ENCODE results near the gene BRSK2.
A peak's percentile ranks its signal among the peaks of the same experiment; 100 is the strongest.
"Not testable (repeated sequence)": the region's sequence is repeated elsewhere in the genome, so short reads cannot be mapped to it uniquely, and the experiment has no call there.

BRSK2 gene

GRCh38 chr11:1433977-1434640 lies 44.4 kb downstream of the BRSK2 start:
- no peak for TF ChIP-seq CSRNP3 (CRISPR knock-in tag; IDR thresholded peaks at IDR 0.05)
- no peak for TF ChIP-seq ESRRG (CRISPR knock-in tag; IDR thresholded peaks at IDR 0.05)
- no peak for TF ChIP-seq TCF4 (CRISPR knock-in tag; IDR thresholded peaks at IDR 0.05; ENCODE audit: borderline replicate concordance)
- TF ChIP-seq ZFP30 (CRISPR knock-in tag; IDR thresholded peaks at IDR 0.05), result no peak
- TF ChIP-seq SNAI2 (CRISPR knock-in tag; IDR thresholded peaks at IDR 0.05), result no peak
- TF ChIP-seq ZNF565 (CRISPR knock-in tag; conservative IDR thresholded peaks at IDR 0.05; ENCODE audit: low read depth), result no peak
- TF ChIP-seq ZNF8 (CRISPR knock-in tag; IDR thresholded peaks at IDR 0.05), result no peak
- no peak for TF ChIP-seq RARB (CRISPR knock-in tag; IDR thresholded peaks at IDR 0.05)
- no peak for TF ChIP-seq PPARA (CRISPR knock-in tag; IDR thresholded peaks at IDR 0.05; ENCODE audit: borderline replicate concordance)
- no peak for TF ChIP-seq POU6F1 (CRISPR knock-in tag; IDR thresholded peaks at IDR 0.05; ENCODE audit: borderline replicate concordance, low read depth)
- no peak for ATAC-seq

- ATAC-seq, result not testable (repeated sequence)
These were observed 45.7 kb downstream of the BRSK2 start for GRCh38 chr11:1435479-1435819.

- TF ChIP-seq TCF4 (CRISPR knock-in tag; IDR thresholded peaks at IDR 0.05; ENCODE audit: borderline replicate concordance) (no peak), ARNTL (CRISPR knock-in tag; IDR thresholded peaks at IDR 0.05; ENCODE audit: borderline replicate concordance, low read depth) (no peak)
- ATAC-seq, result peak; percentile 33
These were observed 46.2 kb downstream of the BRSK2 start for GRCh38 chr11:1435820-1436467.

GRCh38 chr11:1436468-1437039 lies 46.8 kb downstream of the BRSK2 start:
- no peak for TF ChIP-seq GLIS3 (CRISPR knock-in tag; IDR thresholded peaks at IDR 0.05)
- no peak for TF ChIP-seq CREB5 (CRISPR knock-in tag; IDR thresholded peaks at IDR 0.05; ENCODE audit: low read depth)
- no peak for TF ChIP-seq ESRRG (CRISPR knock-in tag; IDR thresholded peaks at IDR 0.05)
- no peak for TF ChIP-seq TOX (CRISPR knock-in tag; IDR thresholded peaks at IDR 0.05; ENCODE audit: borderline replicate concordance)
- no peak for TF ChIP-seq OSR1 (CRISPR knock-in tag; IDR thresholded peaks at IDR 0.05)
- no peak for TF ChIP-seq ZC3H10 (CRISPR knock-in tag; IDR thresholded peaks at IDR 0.05)
- no peak for TF ChIP-seq TSHZ2 (CRISPR knock-in tag; IDR thresholded peaks at IDR 0.05)
- TF ChIP-seq POU6F1 (CRISPR knock-in tag; IDR thresholded peaks at IDR 0.05; ENCODE audit: borderline replicate concordance, low read depth), result no peak
- no peak for TF ChIP-seq CSDC2 (CRISPR knock-in tag; IDR thresholded peaks at IDR 0.05)
- ATAC-seq, result no peak; the same call in 2 of the 3 replicates

Data from SK-N-SH treated with all-trans-retinoic acid at 6 μM for 48 hours (cell line).